IPS DF 19.7 (cell line): ENCODE data around the gene KCNIP4.
"Not testable (repeated sequence)": the region's sequence is repeated elsewhere in the genome, so short reads cannot be mapped to it uniquely, and the experiment has no call there.

ENCODE experiments used
- DNase-seq: peaks from one replicate; pipeline ENCODE4 v3.0.0-alpha.2; 2013; ENCODE audit warnings: low read depth, low spot score

KCNIP4 gene

DNA sequence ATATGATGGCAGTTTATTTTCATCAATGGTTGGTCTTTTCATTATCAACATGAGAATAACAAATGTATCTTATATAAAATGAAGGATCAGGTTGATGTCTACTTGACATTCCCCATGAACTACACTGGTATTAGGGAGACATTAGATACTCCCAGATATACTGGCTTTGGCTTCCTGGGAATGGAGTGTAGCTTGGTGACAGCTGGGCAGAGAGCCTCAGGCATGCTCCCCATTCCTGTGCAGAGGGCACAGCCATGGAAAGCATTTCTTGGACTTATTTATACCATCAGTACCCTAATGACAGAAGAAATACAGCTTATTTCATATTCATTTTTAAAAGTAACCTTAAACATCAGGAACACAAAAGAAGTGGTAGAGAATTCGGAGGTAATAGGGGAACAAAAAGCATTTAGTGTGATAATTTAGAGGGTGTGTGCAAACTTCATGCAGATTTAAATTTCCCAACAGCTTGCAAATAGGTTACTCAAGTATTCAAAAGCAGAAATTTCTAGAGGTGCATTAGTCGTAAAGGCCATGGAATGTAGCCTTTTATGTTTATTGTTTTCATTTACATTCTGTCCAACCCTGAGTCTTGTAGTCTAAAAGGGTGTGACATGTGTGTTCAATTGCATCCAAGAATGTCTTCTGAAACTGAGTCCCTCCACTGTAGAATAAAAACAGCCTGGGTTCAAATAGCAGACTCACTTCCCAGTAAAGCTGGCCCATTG is 573.8 kb downstream of the KCNIP4 start:
- no peak for DNase-seq

DNA sequence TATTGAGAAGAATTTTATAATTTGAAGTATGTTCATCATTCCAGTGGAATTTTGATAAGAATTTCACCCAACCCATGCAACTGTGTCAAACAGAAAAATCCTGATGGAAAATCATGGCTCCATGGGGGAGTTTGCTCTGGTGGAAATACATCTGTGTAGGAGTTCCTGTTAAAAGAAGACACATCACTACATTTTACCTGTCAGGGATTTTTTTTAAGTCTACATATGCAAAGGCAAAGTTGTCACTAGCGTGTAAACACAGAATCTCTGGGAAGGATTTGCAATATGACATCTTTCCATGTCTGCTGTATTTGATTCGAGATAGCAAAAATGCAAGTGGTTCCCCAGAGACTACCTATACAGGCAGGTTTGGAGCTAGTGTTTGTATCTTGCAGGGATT is 581.0 kb downstream of the KCNIP4 start:
- no peak for DNase-seq

DNA sequence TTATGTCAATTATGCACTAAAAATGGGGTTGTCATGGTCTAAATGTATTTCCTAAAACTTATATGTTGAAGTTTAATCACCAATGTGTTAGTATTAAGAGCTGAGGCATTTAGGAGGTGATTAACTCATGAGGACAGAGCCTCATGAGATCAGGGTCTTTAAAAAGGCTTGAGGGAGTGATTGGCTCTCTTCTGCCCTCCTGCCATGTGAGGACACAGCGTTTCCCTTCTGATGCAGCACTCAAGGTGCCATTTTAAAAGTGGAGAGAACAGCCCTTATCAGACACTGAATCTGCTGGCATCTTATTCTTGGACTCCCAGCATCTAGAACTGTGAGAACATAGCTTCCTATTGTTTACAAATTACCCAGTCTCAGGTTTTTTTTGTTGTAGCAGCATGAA is 581.7 kb downstream of the KCNIP4 start:
- DNase-seq = no peak

DNA sequence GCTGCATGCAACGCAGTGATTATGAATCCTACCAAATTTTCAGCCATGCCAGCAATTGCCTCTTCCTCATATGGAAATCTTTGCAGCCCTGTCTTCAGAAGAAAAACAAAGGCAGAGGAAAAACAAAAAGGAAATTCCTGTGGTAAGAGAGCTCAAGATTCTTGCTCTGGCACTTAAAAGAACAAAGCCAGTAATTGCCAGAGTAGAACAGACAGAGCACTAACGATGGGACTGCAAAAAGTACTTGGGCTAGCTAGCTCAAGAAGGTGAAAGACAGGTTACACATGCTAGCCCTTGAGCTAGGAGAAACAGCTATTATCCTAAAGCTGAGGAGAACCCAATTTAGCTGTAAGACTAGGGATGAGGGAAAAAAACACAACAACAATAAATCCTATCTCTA is 582.3 kb downstream of the KCNIP4 start:
- peak; percentile 23 for DNase-seq

DNA sequence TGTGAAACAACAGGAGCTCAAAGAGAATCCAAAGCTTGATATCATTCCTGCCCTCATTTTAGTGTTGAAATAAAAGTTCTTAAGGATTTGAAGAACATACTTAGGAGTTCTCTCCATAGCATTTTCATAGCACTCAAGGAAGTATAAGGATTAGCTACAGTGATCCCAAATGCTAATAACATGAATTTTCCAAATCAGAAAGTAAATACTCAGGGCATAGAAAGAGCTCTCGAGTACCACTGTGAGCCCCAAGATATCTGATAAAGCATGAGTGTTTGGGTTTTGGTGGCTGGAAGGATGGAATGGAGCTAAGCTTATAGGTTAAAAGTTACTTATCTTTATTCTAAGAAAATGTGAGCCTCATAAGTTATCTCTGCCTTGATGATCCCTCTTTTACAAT is 584.9 kb downstream of the KCNIP4 start:
- no peak for DNase-seq

DNA sequence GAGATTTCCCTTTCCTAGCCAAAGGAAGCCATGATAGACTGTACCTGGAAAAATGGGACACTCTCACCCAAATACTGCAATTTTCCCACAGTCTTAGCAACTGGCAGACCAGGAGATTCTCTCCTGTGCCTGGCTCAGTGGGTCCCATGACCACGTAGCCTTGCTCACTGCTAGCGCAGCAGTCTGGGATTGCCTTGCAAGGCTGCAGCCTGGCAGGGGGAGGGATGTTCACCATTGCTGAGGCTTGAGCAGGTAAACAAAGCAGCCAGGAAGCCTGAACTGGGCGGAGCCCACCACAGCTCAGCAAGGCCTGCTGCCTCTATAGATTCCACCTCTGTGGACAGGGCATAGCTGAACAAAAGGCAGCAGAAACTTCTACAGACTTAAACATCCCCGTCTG is 596.2 kb downstream of the KCNIP4 start:
- DNase-seq = not testable (repeated sequence)

DNA sequence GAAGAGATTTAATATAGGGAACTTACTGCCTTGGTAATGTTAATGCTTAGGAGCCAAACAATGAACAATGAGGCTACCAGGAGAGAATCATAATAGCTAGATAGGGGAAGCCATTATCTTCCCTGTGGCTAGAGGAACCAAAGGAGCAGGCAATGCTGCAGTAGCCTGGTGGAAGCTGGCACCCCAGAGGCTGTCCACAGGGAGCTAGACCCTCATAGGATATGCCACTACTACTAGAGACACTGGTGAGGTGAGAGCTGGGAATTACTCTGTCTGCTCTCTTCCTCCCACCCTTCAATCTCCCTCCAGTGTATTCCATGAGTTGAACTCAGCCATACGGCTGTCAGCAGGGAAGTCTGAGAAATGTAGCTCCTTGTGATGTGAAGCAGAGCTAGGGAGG is 601.4 kb downstream of the KCNIP4 start:
- no peak for DNase-seq

DNA sequence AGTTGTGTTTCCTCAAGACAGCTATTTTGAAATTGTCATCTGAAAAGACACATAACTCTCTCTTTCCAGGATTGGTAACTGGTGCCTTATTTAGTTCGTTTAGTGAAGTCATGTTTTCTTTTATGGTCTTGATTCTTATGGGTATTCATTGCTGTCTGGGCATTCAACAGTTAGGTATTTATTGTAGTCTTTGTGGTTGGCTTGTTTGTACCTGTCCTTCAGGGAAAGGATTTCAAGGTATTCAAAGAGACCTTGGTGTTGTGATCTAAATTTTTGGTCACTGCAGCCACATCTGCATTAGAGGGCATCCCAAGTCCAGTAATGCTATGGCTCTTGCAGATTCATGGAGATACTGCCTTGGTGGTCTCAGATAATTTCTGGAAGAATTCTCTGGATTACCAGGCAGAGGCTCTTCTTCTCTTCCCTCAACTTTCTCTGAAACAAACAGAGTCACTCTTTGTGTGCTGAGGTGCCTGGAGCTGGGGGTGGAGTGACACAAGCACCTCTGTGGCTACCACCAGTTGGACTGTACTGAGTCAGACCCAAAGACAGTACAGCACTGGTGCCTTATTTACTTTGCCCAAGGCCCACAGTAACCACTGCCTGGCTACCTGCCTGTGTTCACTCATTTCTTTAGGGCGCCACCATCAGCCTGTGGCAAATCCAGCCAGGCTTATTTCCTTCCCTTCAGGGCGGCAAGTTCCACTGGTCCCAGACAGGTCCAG is 620.4 kb downstream of the KCNIP4 start:
- DNase-seq = no peak

DNA sequence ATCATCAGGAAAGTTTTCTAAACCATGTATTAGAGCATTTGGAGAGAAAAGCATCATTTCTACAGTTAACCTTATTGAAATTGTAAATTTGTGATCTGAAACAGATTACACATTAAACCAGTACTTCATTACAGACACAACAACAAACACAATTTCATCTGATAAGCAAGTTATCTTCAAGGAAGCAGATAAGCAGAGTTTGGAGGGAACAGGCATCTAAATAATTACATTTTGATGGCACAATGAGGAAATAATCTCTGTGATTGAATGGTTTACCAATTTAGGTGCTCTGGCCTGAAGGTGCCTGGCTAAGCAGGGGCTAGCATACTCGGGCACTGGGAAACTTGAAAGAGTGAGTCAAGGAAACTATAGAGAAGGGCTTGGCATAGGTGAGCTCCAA is 628.5 kb downstream of the KCNIP4 start:
- no peak for DNase-seq

DNA sequence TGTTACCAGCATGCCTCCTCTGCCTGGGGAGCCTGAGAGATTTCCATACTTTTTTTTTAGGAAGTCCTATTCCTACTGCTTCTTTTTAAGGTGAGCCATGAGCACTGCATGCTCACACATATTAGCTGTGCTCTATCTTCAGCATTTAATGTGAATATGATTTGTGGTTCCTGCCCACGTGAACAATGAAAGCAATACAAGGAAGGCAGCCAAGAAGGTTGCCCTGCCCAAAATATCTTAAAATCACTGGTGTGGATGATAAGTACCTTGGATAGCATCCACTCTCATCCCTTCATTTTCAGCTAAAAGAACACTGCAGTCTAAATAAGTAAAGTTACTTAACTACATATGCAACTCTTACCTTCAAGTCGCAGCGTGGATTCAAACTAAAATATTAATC is 640.9 kb downstream of the KCNIP4 start:
- DNase-seq = no peak

DNA sequence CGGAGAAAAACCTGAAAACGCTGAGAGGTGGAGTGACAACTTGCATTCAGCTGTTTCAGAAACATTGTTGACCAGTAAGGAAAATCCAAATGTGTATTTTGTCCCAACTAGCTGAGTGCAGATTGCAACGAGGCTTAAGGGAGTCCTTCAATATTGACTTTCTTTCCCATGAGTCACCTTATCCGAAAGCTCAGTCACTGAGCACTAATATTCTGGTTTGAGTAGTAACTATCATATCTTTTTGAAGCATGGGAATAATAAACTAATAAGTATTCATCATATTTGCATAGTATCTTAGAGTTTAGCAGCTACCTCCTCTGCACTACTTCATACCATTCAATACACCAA is 644.1 kb downstream of the KCNIP4 start:
- DNase-seq = no peak

DNA sequence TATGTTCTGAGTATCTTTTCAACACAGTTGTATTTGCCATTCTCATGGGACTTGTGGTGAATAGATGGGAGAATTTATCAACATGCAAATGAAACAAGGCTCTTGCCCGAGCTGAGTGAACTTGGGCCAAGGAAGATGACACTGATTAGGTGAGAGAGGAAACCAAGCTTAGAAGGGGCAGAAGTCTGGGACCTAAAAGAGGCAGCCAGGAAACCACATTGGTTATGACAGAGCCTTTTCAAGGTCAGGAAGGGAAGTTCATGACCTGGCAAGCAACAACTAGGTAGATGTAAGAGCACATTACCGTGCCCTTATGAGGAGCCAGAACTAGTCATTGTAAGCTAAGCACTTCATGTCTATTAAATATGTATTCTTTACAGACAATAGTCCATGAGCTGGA is 658.0 kb downstream of the KCNIP4 start:
- no peak for DNase-seq

DNA sequence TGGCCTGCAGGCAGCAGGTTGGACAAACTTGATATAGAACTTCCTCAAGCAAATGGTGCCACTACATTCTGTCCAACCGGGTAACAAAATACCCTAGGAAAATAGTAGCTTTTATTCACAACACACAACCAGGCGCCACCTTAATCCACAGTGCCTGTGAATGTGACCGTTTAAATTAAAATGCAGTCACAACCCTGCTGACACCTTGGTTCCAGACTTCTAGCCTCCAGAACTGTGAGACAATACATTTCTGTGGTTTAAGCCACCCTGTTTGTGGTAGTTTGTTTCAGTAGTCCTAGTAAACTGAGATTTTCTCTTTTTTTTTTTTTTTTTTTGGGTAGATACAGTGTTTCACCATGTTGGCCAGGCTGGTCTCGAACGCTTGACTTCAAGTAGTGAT is 672.5 kb downstream of the KCNIP4 start:
- DNase-seq = no peak

DNA sequence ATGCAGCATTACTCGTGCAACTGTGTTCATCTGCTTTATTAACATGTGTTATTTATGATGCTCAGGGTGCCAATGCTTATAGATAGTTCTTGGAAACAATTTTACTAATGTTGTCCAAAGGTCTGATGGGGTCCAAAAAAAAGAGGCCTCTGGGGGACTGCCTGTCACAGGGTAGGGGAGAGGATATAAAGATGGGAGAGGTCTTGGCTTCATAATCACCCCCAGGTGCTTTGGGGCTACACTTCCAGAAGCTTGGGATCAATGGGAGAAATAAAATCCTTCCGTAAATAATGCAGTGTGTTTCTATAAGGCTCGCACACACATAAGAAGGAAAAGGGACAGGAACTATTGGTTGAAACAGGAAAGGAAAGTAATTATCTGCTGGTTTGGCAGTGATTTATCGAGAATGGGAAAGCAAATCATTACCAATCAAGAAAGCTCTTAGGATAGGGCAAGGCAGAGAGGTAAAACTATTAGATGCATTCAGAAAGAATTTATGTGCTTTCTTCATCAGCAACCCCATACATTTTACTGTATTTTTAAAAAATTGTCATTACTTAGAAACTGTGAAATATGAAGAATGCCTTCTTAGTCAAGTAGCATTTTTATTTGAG is 677.0 kb downstream of the KCNIP4 start:
- DNase-seq = no peak

DNA sequence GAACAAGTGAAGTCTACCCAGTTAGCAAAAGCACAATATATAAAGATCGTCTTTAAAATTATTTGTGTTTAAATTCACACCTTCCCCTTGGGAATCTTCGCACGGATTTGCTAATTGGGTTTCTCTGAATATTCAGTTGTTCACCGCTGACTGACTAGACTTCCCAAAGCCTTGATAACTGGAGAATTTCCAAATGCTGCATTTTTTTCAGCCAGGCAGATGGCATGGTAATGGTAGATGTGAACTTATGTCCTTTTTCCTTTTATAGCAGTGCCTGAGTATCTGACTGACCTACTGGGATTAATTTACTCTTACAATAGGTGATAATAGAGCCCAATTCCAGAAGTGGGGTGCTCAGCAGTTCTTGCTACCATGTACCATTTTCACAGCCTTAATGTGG is 700.2 kb downstream of the KCNIP4 start:
- no peak for DNase-seq

DNA sequence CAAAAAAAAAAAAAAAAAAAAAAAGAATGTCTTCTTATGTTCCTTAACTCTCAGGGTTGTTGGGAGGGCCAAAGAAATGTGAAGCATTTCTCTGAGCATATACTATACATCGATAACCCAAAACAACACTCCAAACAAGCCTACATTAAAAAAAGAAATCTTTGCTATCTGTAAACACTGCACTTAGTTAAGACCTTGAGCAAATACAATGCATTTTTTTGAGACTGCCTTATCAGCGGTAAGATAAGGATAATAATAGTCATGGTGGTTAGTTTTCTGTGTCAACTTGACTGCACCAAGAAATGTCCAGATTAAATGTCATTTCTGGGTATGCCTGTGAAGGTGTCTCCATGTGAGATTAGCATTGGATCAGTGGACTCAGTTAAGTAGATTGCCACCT is 706.4 kb downstream of the KCNIP4 start:
- no peak for DNase-seq

DNA sequence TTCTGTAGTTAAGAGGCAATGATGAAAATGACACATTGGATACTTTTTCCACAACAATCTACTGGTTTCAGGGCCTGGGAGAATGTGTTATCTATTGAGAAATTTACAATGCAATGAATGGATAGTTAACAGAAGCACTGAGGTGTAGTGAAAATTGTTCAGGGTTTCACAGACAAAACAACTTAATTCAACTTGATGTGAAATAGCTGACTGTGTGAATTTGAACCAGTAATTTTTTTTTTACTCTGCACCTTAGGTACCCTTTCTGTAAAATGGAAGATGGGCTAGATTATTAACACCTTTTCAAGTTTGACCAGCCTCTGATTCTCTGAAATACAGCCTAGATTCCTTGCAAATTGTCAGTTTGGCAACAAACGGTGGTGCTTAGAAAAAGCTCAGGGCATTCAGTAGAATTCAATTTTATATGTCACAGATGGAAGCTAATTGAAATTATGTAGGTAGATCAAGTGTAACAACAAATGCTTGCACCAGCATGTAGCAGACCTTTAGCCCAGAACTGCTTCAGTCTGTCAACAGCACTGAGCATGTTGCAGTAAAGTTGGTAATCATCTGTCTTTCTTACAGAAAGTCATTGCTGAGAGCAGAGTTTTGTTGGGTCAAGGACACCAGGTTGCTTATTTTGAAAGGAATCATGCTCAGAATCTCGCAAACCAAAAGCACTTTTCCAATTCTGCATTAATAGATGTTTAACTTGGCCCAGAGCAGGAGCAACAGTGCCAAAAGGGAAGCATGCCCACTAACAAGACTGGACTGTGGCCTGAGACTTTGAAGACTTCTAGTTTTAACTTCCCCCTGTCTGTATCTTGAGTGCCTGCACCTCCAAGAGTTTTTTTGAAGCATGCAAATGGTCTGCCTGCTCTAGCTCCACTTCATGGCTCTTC is 721.7 kb downstream of the KCNIP4 start:
- no peak for DNase-seq

DNA sequence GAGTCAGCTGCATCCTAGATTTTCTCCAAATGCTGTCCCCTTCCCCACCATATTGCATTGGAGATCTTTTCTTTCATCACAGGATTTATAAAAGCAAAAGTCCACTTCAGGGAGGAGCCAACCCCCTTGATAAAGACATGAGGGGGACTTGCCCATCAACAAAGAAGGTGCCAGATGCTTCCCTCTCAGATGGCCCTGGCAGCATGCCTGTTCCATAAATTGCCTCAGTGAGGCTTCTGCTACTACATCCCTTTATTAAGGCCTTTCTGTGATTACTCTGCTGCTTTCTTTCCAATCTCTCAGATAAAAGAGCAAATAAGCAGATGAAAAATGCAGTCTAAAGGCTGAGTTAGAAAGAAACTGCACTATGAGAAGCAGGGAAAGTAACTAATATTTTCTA is 736.7 kb downstream of the KCNIP4 start:
- no peak for DNase-seq

DNA sequence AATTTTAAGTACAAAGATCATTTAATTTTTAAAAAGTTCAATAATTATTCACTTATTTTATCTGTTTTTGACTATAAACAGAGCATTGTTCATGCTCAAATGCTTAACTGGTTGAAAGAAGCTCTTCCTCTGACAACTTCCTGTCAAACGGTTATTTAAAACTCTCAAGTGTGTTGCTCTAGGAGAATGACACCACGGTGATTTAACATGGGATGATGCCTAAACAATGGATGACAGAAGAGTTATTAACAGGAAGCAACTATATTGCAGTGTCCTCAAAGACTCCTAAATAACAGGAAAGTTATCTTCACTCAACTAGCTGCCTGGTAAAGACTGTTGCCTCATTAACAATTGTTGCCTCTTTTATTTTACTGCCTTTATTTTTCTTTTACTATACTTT is 738.7 kb downstream of the KCNIP4 start:
- no peak for DNase-seq

DNA sequence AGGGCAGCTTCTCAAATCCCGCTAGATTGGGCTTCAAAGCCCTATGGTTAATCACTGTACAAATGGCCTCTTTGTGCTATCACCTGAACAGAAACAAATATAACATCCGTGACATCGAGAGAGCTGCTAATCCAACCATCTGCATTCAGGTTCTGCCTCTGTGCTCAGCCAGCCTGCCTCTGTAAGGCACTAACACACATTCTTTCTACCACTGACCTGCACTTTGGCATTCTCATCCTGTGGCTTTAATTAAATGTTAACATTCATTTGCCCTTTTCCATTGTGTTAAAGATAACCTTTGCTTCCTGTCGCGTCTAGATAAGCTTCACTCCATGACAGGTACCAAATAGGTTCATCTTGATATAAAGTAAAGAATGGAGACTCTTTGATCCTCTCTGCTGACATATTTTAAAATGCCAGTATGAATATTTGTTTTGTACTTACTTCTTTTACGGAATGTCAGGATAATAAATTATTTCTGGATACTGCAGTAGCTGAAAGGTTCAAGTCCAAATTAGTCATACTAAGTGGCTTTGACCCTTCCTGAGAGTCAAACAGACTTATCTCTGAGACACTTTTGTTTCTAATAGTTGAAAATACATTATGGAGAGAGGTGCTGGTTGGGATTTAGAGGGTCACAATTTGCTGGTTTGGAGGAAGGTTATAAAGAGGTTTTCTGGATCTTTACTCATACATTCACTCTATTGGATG is 742.6 kb downstream of the KCNIP4 start:
- no peak for DNase-seq

DNA sequence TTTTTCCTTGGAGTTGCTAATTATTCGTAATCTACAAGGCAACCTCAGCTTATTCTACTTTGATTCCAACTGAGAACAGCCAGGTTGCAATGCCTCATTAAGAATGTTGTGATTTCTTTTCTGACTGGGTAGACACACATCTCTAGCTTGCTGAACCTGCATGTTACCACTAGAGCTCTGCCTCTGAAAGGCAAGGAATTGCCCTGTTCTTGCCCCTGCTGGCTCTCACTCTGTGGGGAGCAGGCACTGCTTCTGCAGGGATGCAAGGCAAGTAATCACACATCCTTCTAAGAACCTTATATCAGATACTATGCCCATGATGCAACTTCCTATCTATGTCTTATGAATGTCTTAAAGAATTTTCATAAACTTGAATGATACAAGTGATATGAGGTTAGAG is 745.2 kb downstream of the KCNIP4 start:
- no peak for DNase-seq

DNA sequence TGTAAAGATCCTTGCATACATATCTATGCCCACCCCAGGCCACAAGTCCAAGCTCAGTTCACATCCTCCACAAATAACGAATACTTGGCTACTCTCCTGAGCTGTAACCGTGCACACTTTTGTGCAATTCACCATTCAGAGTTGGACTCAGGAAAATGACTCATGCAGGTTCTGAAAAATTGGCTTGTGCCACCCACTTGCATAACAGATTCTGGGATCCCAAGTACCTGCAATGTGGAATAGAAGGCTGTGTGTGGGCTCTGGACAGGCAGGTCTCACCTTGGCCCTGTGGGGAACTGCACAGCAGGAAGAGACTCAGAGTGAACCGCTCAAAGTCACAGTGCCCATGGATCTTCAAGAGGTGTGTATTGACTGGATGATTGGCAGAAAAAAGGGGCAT is 745.6 kb downstream of the KCNIP4 start:
- DNase-seq = no peak
